IMR-90 (cell line): ENCODE results near the gene SAMD4B.

Source experiments
- CTCF ChIP-seq: conservative IDR thresholded peaks from 2 replicates; pipeline ENCODE4 v1.5.1; 2012; ENCODE audit warnings: mild to moderate bottlenecking, low read depth, low read length, improper control_type of control experiment
- SMC3 ChIP-seq: fragments of 150-350 bp; IDR thresholded peaks from 2 replicates; pipeline ENCODE4 v1.6.1; 2016; ENCODE audit warnings: low read depth, mild to moderate bottlenecking, antibody characterized with exemption, low read length, moderate library complexity

GRCh38 chr19:39355253-39355652 is 13.0 kb downstream of the SAMD4B start:
- TF ChIP-seq CTCF (no peak), SMC3 (no peak)
